Colonic mucosa (tissue), 4 donors: Measurements from ENCODE around the gene RBL2. TPM values are rescaled to one million over a fixed set of nuclear protein-coding genes. Genes with fewer than 3 reads are reported as not detected.
"Not testable (repeated sequence)": the region's sequence is repeated elsewhere in the genome, so short reads cannot be mapped to it uniquely, and the experiment has no call there.

Experiments used
- DNase-seq: peaks from one replicate; pipeline ENCODE4 v3.0.0-alpha.2; 2020
- H3K27ac ChIP-seq: fragments of 200-600 bp; one replicate; pipeline ENCODE4 v1.8.0; 2021
- H3K27me3 ChIP-seq: fragments of 200-600 bp; one replicate; pipeline ENCODE4 v1.8.0; 2021
- H3K36me3 ChIP-seq: fragments of 200-600 bp; one replicate; pipeline ENCODE4 v1.8.0; 2021
- H3K4me1 ChIP-seq: fragments of 200-600 bp; one replicate; pipeline ENCODE4 v1.8.0; 2021; ENCODE audit warnings: mild to moderate bottlenecking
- H3K4me3 ChIP-seq: fragments of 200-600 bp; one replicate; pipeline ENCODE4 v1.8.0; 2021
- H3K9ac ChIP-seq, 2 donors: one replicate each; pipeline ENCODE4 v1.7.0; 2013; ENCODE audit warnings: control low read depth in 2 of 2, low read depth in 2 of 2, low read length in 2 of 2
- H3K9me3 ChIP-seq: fragments of 200-600 bp; one replicate; pipeline ENCODE4 v1.8.0; 2021
- intact Hi-C: fragments of 100-400 bp; cut with DNase I; formaldehyde crosslinking; loops from one replicate; pipeline ENCODE4 v1.14.1; 2022
- total RNA-seq, 2 donors: library from RNA; stranded (reverse); fragmentation: NEBNext Ultra II Directional in 1 of 2; extraction: Animal tissue kit (Norgen Biotek cat#: 25700) in 1 of 2; gene quantifications; one replicate each; pipeline ENCODE4 v1.2.1, GENCODE V29; 2021
- TF ChIP-seq, protein P1 (sequence below): fragments of 200-600 bp; IDR thresholded peaks from one replicate; pipeline ENCODE4 v1.8.0; 2022; ENCODE audit warnings: antibody characterized with exemption, mild to moderate bottlenecking
- donor health status: healthy.
- donor health status: DM: no; HTN: no; CAD: no.
- donor health status: DM: no; HTN: no; CAD: no.

The RBL2 gene
- 10 to 100 TPM; 46.9 to 61.3 TPM for total RNA-seq

- Histone ChIP-seq H3K27me3 (no peaks in the 10 kb centered on the region), H3K9me3 (no peaks in the 10 kb centered on the region), H3K4me1 (no peaks in the 10 kb centered on the region), H3K27ac (peak within 1 kb of the TSS; percentile 98), H3K4me3 (peak within 1 kb of the TSS; percentile 98), H3K36me3 (no peaks in the 10 kb centered on the region), H3K9ac (peak within 1 kb of the TSS; percentile 96 to 98)
- TF ChIP-seq, protein P1, sequence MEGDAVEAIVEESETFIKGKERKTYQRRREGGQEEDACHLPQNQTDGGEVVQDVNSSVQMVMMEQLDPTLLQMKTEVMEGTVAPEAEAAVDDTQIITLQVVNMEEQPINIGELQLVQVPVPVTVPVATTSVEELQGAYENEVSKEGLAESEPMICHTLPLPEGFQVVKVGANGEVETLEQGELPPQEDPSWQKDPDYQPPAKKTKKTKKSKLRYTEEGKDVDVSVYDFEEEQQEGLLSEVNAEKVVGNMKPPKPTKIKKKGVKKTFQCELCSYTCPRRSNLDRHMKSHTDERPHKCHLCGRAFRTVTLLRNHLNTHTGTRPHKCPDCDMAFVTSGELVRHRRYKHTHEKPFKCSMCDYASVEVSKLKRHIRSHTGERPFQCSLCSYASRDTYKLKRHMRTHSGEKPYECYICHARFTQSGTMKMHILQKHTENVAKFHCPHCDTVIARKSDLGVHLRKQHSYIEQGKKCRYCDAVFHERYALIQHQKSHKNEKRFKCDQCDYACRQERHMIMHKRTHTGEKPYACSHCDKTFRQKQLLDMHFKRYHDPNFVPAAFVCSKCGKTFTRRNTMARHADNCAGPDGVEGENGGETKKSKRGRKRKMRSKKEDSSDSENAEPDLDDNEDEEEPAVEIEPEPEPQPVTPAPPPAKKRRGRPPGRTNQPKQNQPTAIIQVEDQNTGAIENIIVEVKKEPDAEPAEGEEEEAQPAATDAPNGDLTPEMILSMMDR = no peak
- DNase-seq = peak; percentile 86
- intact Hi-C loops = no loop called here
Measured at GRCh38 chr16:53434377-53435065, at the start of gene RBL2. RBL2 (plus strand) TSS chr16:53434471; CDS start chr16:53434557, 86 bp downstream.

DNA sequence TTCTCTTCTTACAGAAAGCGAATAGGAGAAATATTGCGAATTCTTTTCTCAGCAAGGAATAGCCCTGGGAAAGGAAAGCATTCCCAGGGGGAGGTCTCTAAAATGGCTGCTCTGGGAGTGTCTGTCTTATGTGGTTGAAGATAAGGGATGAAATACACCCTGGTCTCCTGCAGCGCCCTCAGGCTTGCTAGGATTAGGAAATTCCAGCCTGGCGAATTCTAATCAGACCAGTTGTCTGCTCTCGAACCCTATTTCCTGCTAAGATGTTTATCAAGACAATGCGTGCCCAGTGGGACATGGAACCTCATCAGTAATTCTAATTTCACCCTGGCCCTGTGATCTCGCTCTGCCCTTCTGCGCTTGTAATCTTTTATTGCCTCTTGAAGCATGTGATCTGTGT lies 49.7 kb upstream of the RBL2 start:
- H3K9ac ChIP-seq, DNase-seq, H3K27ac ChIP-seq, H3K27me3 ChIP-seq, H3K9me3 ChIP-seq, H3K36me3 ChIP-seq, H3K4me1 ChIP-seq, H3K4me3 ChIP-seq, intact Hi-C loops: not testable (repeated sequence)

DNA sequence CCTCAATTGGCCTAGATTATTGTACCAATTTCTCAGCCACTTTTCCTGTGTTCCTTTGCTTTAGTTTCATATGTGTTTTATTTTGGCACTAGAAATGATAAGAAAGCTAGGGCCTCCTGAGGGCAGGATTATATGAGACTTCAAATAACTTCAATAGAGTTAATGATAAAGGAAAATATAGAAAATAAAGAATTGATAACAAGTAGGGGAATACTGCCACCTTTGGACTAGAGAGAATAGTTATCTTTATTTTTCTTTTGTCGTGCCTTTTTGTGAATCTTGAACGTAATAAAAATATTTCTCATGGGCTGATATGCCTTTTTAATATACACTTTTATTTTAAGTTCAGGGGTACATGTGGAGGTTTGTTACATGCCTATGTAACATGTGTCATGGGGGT lies 29.3 kb upstream of the RBL2 start:
- Histone ChIP-seq H3K4me1 (no peaks in the 10 kb centered on the region), H3K36me3 (no peaks in the 10 kb centered on the region), H3K9ac (no peak overlapping the region), H3K4me3 (no peak overlapping the region), H3K27me3 (no peaks in the 10 kb centered on the region), H3K27ac (no peak overlapping the region), H3K9me3 (no peaks in the 10 kb centered on the region)
- no peak for DNase-seq
- intact Hi-C loops = no loop called here
- TF ChIP-seq, protein P1 = no peak

GRCh38 chr16:53412549-53412948 lies 21.7 kb upstream of the RBL2 start:
- DNase-seq = no peak
- no peak overlapping the region for H3K9ac ChIP-seq
- no peaks in the 10 kb centered on the region for H3K36me3 ChIP-seq
- TF ChIP-seq, protein P1 = no peak
- H3K4me1 ChIP-seq = no peaks in the 10 kb centered on the region
- intact Hi-C loops = no loop called here
- no peaks in the 10 kb centered on the region for H3K9me3 ChIP-seq
- H3K27me3 ChIP-seq = no peaks in the 10 kb centered on the region
- no peak overlapping the region for H3K4me3 ChIP-seq
- H3K27ac ChIP-seq = no peak overlapping the region

DNA sequence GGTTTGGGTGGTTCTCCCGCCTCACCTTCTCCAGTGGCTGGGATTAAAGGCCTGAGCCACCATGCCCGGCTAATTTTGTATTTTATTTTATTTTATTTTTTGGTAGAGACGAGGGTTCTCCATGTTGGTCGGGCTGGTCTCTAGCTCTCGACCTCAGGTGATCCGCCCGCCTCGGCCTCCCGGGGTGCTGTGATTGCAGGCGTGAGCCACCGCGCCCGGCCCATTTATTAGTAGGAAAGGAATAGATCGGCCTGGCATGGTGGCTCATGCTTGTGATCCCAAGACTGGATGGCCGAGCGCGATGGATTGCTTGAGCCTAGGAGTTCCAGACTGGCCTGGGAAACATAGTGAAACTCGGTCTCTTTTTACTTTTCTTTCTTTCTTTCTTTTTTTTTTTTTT lies 20.4 kb upstream of the RBL2 start:
- H3K27me3 ChIP-seq = no peaks in the 10 kb centered on the region
- H3K9me3 ChIP-seq = no peaks in the 10 kb centered on the region
- no peaks in the 10 kb centered on the region for H3K36me3 ChIP-seq
- no peak overlapping the region for H3K4me3 ChIP-seq
- intact Hi-C loops = no loop called here
- no peak overlapping the region for H3K27ac ChIP-seq
- no peak for DNase-seq
- H3K9ac ChIP-seq = no peak overlapping the region
- H3K4me1 ChIP-seq = no peaks in the 10 kb centered on the region
- TF ChIP-seq, protein P1 = no peak

GRCh38 chr16:53414381-53414780 lies 19.9 kb upstream of the RBL2 start:
- TF ChIP-seq, protein P1 = no peak
- H3K4me3 ChIP-seq = no peak overlapping the region
- H3K36me3 ChIP-seq = no peaks in the 10 kb centered on the region
- no peaks in the 10 kb centered on the region for H3K9me3 ChIP-seq
- intact Hi-C loops = no loop called here
- H3K27me3 ChIP-seq = no peaks in the 10 kb centered on the region
- H3K27ac ChIP-seq = no peak overlapping the region
- H3K4me1 ChIP-seq = no peaks in the 10 kb centered on the region
- DNase-seq = no peak
- no peak overlapping the region for H3K9ac ChIP-seq
